Ishikawa (cell line): ENCODE results near the gene P3H2.

Source experiments
- CEBPB ChIP-seq: IDR thresholded peaks from 2 replicates; pipeline ENCODE4 v1.6.1; 2012
- CREB1 ChIP-seq: IDR thresholded peaks from 2 replicates; pipeline ENCODE4 v1.6.1; 2012; ENCODE audit warnings: low read depth
- EGR1 ChIP-seq: IDR thresholded peaks from 2 replicates; pipeline ENCODE4 v1.6.1; 2012
- EP300 ChIP-seq: IDR thresholded peaks from 2 replicates; pipeline ENCODE4 v1.6.1; 2012; ENCODE audit warnings: borderline replicate concordance
- FOXM1 ChIP-seq: IDR thresholded peaks from 2 replicates; pipeline ENCODE4 v1.6.1; 2012; ENCODE audit warnings: low read depth, borderline replicate concordance
- MAX ChIP-seq: IDR thresholded peaks from 2 replicates; pipeline ENCODE4 v1.6.1; 2012
- NFIC ChIP-seq: IDR thresholded peaks from 2 replicates; pipeline ENCODE4 v1.6.1; 2012
- RAD21 ChIP-seq: IDR thresholded peaks from 2 replicates; pipeline ENCODE4 v1.6.1; 2012; ENCODE audit warnings: low read depth
- REST ChIP-seq: IDR thresholded peaks from 2 replicates; pipeline ENCODE4 v1.6.1; 2012; ENCODE audit warnings: low read depth, mild to moderate bottlenecking
- TAF1 ChIP-seq: IDR thresholded peaks from 2 replicates; pipeline ENCODE4 v1.6.1; 2012; ENCODE audit warnings: low read depth, mild to moderate bottlenecking
- TCF12 ChIP-seq: IDR thresholded peaks from 2 replicates; pipeline ENCODE4 v1.6.1; 2012; ENCODE audit warnings: low read depth
- TEAD4 ChIP-seq: IDR thresholded peaks from 2 replicates; pipeline ENCODE4 v1.6.1; 2012
- USF1 ChIP-seq: IDR thresholded peaks from 2 replicates; pipeline ENCODE4 v1.6.1; 2012
- YY1 ChIP-seq: IDR thresholded peaks from 2 replicates; pipeline ENCODE4 v1.6.1; 2012; ENCODE audit warnings: low read depth
- ZBTB7A ChIP-seq: IDR thresholded peaks from 2 replicates; pipeline ENCODE4 v1.6.1; 2012; ENCODE audit warnings: low read depth

P3H2 gene

GRCh38 chr3:190109441-190109840 lies 11.3 kb downstream of the P3H2 start:
- TF ChIP-seq MAX = no peak
- TF ChIP-seq TAF1 = no peak
- TF ChIP-seq RAD21 = no peak
- TF ChIP-seq YY1 = no peak
- TF ChIP-seq NFIC = no peak
- no peak for TF ChIP-seq TCF12
- no peak for TF ChIP-seq ZBTB7A
- TF ChIP-seq CEBPB = no peak

- TF ChIP-seq EGR1 = no peak
Measured at GRCh38 chr3:190108804-190109203, 11.9 kb downstream of the P3H2 start.

- no peak for TF ChIP-seq FOXM1
- TF ChIP-seq RAD21 = no peak
- no peak for TF ChIP-seq NFIC
- no peak for TF ChIP-seq TAF1
- TF ChIP-seq EP300 = no peak
- TF ChIP-seq TEAD4 = no peak
- no peak for TF ChIP-seq REST
- no peak for TF ChIP-seq CREB1
- TF ChIP-seq MAX = no peak
- no peak for TF ChIP-seq USF1
Measured at GRCh38 chr3:190105876-190106275, 14.8 kb downstream of the P3H2 start.

- no peak for TF ChIP-seq FOXM1
Measured at GRCh38 chr3:190101320-190102011, 19.2 kb downstream of the P3H2 start.

GRCh38 chr3:190099099-190099498 lies 21.6 kb downstream of the P3H2 start:
- TF ChIP-seq TEAD4 (no peak), FOXM1 (no peak), REST (no peak), EGR1 (no peak), RAD21 (no peak)

GRCh38 chr3:190097617-190098016 lies 23.1 kb downstream of the P3H2 start:
- TF ChIP-seq CEBPB (no peak), NFIC (no peak), TAF1 (no peak), EP300 (no peak), RAD21 (no peak), MAX (no peak), USF1 (no peak), REST (no peak), TEAD4 (no peak), TCF12 (no peak), EGR1 (no peak), YY1 (no peak)
